ENCODE results near the gene ROCK2. TPM values are rescaled to one million over a fixed set of nuclear protein-coding genes. Genes with fewer than 3 reads are reported as not detected.

Gene ROCK2
- total RNA-seq, 2 donors from 2014 or later, result 62.7 to 80.9 TPM

- intact Hi-C loops (cut with DNase I), result no loop called here
- Histone ChIP-seq H3K9me3 (no peaks in the 10 kb centered on the region), H3K4me3 (no peak overlapping the region), H3K36me3 (no peaks in the 10 kb centered on the region), H3K9ac (ENCODE audit: low read depth in 2 of 2, low read length in 2 of 2) (no peak overlapping the region), H3K27me3 (no peaks in the 10 kb centered on the region), H3K27ac (no peak overlapping the region), H3K4me1 (no peaks in the 10 kb centered on the region)
- TF ChIP-seq CTCF (IDR thresholded peaks at IDR 0.05), result no peak
- DNase-seq, result no peak
These were observed 115.7 kb downstream of the ROCK2 start for GRCh38 chr2:11228692-11229091.

- no peaks in the 10 kb centered on the region for H3K9me3 ChIP-seq
- no peaks in the 10 kb centered on the region for H3K36me3 ChIP-seq
- H3K4me1 ChIP-seq, result no peaks in the 10 kb centered on the region
- TF ChIP-seq CTCF (IDR thresholded peaks at IDR 0.05), result no peak
- intact Hi-C loops (cut with DNase I), result no loop called here
- no peak overlapping the region for H3K4me3 ChIP-seq
- H3K27me3 ChIP-seq, result no peaks in the 10 kb centered on the region
- no peak for DNase-seq
- no peak overlapping the region for H3K9ac ChIP-seq (ENCODE audit: low read depth in 2 of 2, low read length in 2 of 2)
- no peak overlapping the region for H3K27ac ChIP-seq
These were observed 116.8 kb downstream of the ROCK2 start for GRCh38 chr2:11227595-11227994.

GRCh38 chr2:11224887-11225286, 119.5 kb downstream of the ROCK2 start:
- no peak overlapping the region for H3K4me3 ChIP-seq
- H3K9me3 ChIP-seq, result no peaks in the 10 kb centered on the region
- no peak overlapping the region for H3K27ac ChIP-seq
- H3K9ac ChIP-seq (ENCODE audit: low read depth in 2 of 2, low read length in 2 of 2), result no peak overlapping the region
- intact Hi-C loops (cut with DNase I), result no loop called here
- no peak for TF ChIP-seq CTCF (IDR thresholded peaks at IDR 0.05)
- H3K4me1 ChIP-seq, result no peaks in the 10 kb centered on the region
- no peaks in the 10 kb centered on the region for H3K27me3 ChIP-seq
- no peaks in the 10 kb centered on the region for H3K36me3 ChIP-seq
- no peak for DNase-seq

GRCh38 chr2:11222845-11223244, 121.6 kb downstream of the ROCK2 start:
- no peak for TF ChIP-seq CTCF (IDR thresholded peaks at IDR 0.05)
- no peaks in the 10 kb centered on the region for H3K27me3 ChIP-seq
- H3K27ac ChIP-seq, result no peak overlapping the region
- H3K9me3 ChIP-seq, result no peaks in the 10 kb centered on the region
- no peaks in the 10 kb centered on the region for H3K36me3 ChIP-seq
- H3K9ac ChIP-seq (ENCODE audit: low read depth in 2 of 2, low read length in 2 of 2), result no peak overlapping the region
- no peaks in the 10 kb centered on the region for H3K4me1 ChIP-seq
- intact Hi-C loops (cut with DNase I), result no loop called here
- no peak for DNase-seq
- no peak overlapping the region for H3K4me3 ChIP-seq

GRCh38 chr2:11220445-11220844, 124.0 kb downstream of the ROCK2 start:
- DNase-seq, result no peak
- no peak overlapping the region for H3K9ac ChIP-seq (ENCODE audit: low read depth in 2 of 2, low read length in 2 of 2)
- H3K4me1 ChIP-seq, result no peaks in the 10 kb centered on the region
- no peaks in the 10 kb centered on the region for H3K36me3 ChIP-seq
- TF ChIP-seq CTCF (IDR thresholded peaks at IDR 0.05), result no peak
- H3K9me3 ChIP-seq, result no peaks in the 10 kb centered on the region
- H3K27me3 ChIP-seq, result no peaks in the 10 kb centered on the region
- H3K4me3 ChIP-seq, result no peak overlapping the region
- H3K27ac ChIP-seq, result no peak overlapping the region
- intact Hi-C loops (cut with DNase I), result no loop called here

- Histone ChIP-seq H3K4me1 (no peaks in the 10 kb centered on the region), H3K27me3 (no peaks in the 10 kb centered on the region), H3K9me3 (no peaks in the 10 kb centered on the region), H3K36me3 (no peaks in the 10 kb centered on the region), H3K4me3 (no peak overlapping the region), H3K27ac (no peak overlapping the region), H3K9ac (ENCODE audit: low read depth in 2 of 2, low read length in 2 of 2) (no peak overlapping the region)
- no peak for TF ChIP-seq CTCF (IDR thresholded peaks at IDR 0.05)
- intact Hi-C loops (cut with DNase I), result loop anchor here (10.0 kb wide), 1 partner anchor 81 kb away; a partner anchor contains a TSS
- no peak for DNase-seq
These were observed 129.0 kb downstream of the ROCK2 start for GRCh38 chr2:11215407-11215806.

All from colonic mucosa (tissue), 4 donors.